ENCODE results near the gene RNF32.

Gene RNF32

DNA sequence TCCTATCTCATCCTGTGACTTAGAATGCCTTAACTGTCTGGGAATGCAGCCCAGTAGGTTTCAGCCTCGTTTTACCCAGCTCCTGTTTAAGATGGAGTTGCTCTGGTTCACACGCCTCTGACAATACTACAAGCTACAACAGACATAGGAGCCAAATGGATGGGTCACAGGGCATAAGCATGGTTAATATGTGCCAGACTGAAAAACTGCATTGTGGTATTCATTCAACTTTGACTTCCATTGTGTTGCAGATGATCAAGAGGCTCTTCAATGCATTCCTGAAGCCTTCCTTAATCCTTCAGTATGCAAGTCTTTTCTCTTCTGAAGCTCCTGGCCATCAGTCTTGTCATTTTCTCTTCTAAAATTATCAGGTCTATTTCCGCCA is 20.3 kb upstream of the RNF32 start:
- TF ChIP-seq, protein P1, sequence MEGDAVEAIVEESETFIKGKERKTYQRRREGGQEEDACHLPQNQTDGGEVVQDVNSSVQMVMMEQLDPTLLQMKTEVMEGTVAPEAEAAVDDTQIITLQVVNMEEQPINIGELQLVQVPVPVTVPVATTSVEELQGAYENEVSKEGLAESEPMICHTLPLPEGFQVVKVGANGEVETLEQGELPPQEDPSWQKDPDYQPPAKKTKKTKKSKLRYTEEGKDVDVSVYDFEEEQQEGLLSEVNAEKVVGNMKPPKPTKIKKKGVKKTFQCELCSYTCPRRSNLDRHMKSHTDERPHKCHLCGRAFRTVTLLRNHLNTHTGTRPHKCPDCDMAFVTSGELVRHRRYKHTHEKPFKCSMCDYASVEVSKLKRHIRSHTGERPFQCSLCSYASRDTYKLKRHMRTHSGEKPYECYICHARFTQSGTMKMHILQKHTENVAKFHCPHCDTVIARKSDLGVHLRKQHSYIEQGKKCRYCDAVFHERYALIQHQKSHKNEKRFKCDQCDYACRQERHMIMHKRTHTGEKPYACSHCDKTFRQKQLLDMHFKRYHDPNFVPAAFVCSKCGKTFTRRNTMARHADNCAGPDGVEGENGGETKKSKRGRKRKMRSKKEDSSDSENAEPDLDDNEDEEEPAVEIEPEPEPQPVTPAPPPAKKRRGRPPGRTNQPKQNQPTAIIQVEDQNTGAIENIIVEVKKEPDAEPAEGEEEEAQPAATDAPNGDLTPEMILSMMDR (conservative IDR thresholded peaks at IDR 0.05; ENCODE audit: control insufficient read depth, insufficient read depth, low read depth, low read length): no peak
- no peak for DNase-seq (ENCODE audit: low read depth)

GRCh38 chr7:156621652-156622051 is 18.9 kb upstream of the RNF32 start:
- TF ChIP-seq, protein P1 (conservative IDR thresholded peaks at IDR 0.05; ENCODE audit: control insufficient read depth, insufficient read depth, low read depth, low read length): no peak
- H3K4me3 ChIP-seq (ENCODE audit: control insufficient read depth, low read depth, low read length): no peak overlapping the region
- no peak for DNase-seq (ENCODE audit: low read depth)

More for the DNA sequence above, 20.3 kb upstream of the RNF32 start:
- H3K4me3 ChIP-seq (ENCODE audit: control insufficient read depth, low read depth, low read length): no peak overlapping the region

GRCh38 chr7:156625580-156625979 is 15.0 kb upstream of the RNF32 start:
- TF ChIP-seq, protein P1 (conservative IDR thresholded peaks at IDR 0.05; ENCODE audit: control insufficient read depth, insufficient read depth, low read depth, low read length): no peak
- DNase-seq (ENCODE audit: low read depth): no peak

GRCh38 chr7:156626220-156626895 is 14.2 kb upstream of the RNF32 start:
- TF ChIP-seq, protein P1 (conservative IDR thresholded peaks at IDR 0.05; ENCODE audit: control insufficient read depth, insufficient read depth, low read depth, low read length): no peak
- no peak for DNase-seq (ENCODE audit: low read depth)
- no peak overlapping the region for H3K4me3 ChIP-seq (ENCODE audit: control insufficient read depth, low read depth, low read length)

More at GRCh38 chr7:156625580-156625979, 15.0 kb upstream of the RNF32 start:
- no peak overlapping the region for H3K4me3 ChIP-seq (ENCODE audit: control insufficient read depth, low read depth, low read length)

- no peak overlapping the region for H3K4me3 ChIP-seq (ENCODE audit: control insufficient read depth, low read depth, low read length)
- DNase-seq (ENCODE audit: low read depth): no peak
- TF ChIP-seq, protein P1 (conservative IDR thresholded peaks at IDR 0.05; ENCODE audit: control insufficient read depth, insufficient read depth, low read depth, low read length): no peak
Measured at GRCh38 chr7:156628562-156628961, 12.0 kb upstream of the RNF32 start.

GRCh38 chr7:156629873-156630272 is 10.7 kb upstream of the RNF32 start:
- no peak for DNase-seq (ENCODE audit: low read depth)
- TF ChIP-seq, protein P1 (conservative IDR thresholded peaks at IDR 0.05; ENCODE audit: control insufficient read depth, insufficient read depth, low read depth, low read length): no peak
- no peak overlapping the region for H3K4me3 ChIP-seq (ENCODE audit: control insufficient read depth, low read depth, low read length)

Measured in fibroblast of mammary gland (primary cell).